B cell (primary cell): ENCODE measurements around the gene NADSYN1.

Experiments
- EZH2 ChIP-seq: IDR thresholded peaks from 2 replicates; pipeline ENCODE4 v1.6.1; 2012; ENCODE audit warnings: borderline replicate concordance, low read depth, mild to moderate bottlenecking, moderate library complexity, low read length; ENCODE audit not compliant: insufficient read depth, poor library complexity, severe bottlenecking
- TF ChIP-seq, protein P1 (sequence below): fragments of 200-600 bp; IDR thresholded peaks from one replicate; pipeline ENCODE4 v1.8.0; 2022; ENCODE audit warnings: antibody characterized with exemption, mild to moderate bottlenecking

DNA sequence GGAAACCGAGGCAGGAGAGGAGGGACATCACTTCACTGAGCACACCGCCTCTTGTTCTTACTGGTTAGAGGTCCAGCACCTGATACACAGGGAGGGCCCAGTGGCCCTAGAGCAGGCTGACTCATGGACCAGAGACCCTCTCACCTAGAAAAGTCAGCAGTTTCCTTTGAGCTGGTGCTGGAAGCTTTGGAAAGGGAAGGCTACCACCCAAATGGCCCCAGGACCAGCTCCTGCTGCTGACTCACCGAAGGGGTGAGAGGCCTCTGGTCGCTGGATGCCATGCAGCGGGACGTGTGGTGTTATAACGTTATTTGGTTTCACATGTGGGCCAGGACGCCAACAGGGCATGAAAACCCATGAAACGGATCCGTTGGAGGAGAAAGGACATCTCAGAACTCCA lies 3.8 kb downstream of the NADSYN1 start:
- TF ChIP-seq, protein P1, sequence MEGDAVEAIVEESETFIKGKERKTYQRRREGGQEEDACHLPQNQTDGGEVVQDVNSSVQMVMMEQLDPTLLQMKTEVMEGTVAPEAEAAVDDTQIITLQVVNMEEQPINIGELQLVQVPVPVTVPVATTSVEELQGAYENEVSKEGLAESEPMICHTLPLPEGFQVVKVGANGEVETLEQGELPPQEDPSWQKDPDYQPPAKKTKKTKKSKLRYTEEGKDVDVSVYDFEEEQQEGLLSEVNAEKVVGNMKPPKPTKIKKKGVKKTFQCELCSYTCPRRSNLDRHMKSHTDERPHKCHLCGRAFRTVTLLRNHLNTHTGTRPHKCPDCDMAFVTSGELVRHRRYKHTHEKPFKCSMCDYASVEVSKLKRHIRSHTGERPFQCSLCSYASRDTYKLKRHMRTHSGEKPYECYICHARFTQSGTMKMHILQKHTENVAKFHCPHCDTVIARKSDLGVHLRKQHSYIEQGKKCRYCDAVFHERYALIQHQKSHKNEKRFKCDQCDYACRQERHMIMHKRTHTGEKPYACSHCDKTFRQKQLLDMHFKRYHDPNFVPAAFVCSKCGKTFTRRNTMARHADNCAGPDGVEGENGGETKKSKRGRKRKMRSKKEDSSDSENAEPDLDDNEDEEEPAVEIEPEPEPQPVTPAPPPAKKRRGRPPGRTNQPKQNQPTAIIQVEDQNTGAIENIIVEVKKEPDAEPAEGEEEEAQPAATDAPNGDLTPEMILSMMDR: no peak
- TF ChIP-seq EZH2: no peak
